HEK293 (cell line): ENCODE results near the gene PDCD4.

ENCODE experiments used
- CTCF ChIA-PET: fragments of 350-600 bp; formaldehyde crosslinking; extraction: SDS; loops from one replicate; lab custom pipeline; 2021; ENCODE audit warnings: antibody characterized with exemption; lab: Yijun Ruan, JAX
- POLR2A ChIA-PET: fragments of 300-600 bp; formaldehyde crosslinking; extraction: SDS; loops from one replicate; lab custom pipeline; 2020; ENCODE audit warnings: antibody characterized with exemption, inconsistent platforms; lab: Yijun Ruan, JAX
- H3K27ac ChIP-seq: fragments of 200-500 bp; sonication (Bioruptor generic); 2 replicates; pipeline ENCODE4 v1.5.1; 2014; ENCODE audit warnings: low read depth, low read length, control low read depth, inconsistent platforms; ENCODE audit errors: extremely low read depth
- H3K36me3 ChIP-seq, 2 experiments: fragments of 200-500 bp in 1 of 2; sonication (Bioruptor generic) in 1 of 2; 1 replicate in 1 of 2; 2 replicates in 1 of 2; pipeline ENCODE4 v1.5.1; 2014 to 2017; ENCODE audit warnings: inconsistent platforms in 2 of 2, low read length in 2 of 2; ENCODE audit not compliant: control insufficient read depth in 2 of 2, insufficient read depth in 1 of 2
- H3K4me1 ChIP-seq: fragments of 200-500 bp; sonication (Bioruptor generic); 2 replicates; pipeline ENCODE4 v1.5.1; 2014; ENCODE audit warnings: mild to moderate bottlenecking, low read length, inconsistent platforms; ENCODE audit not compliant: control insufficient read depth, insufficient read depth
- H3K4me3 ChIP-seq: 2 replicates; pipeline ENCODE4 v1.5.1; 2011; ENCODE audit warnings: low read depth, mild to moderate bottlenecking, control low read depth, low read length, moderate library complexity
- H3K9me3 ChIP-seq: fragments of 200-500 bp; sonication (Bioruptor generic); 2 replicates; pipeline ENCODE4 v1.5.1; 2014; ENCODE audit warnings: low read depth, low read length, inconsistent platforms; ENCODE audit not compliant: control insufficient read depth, insufficient read depth
- ATF2 ChIP-seq: fragments of 450-650 bp; formaldehyde crosslinking; IDR thresholded peaks from 2 replicates; pipeline ENCODE4 v1.5.1; 2016; ENCODE audit warnings: missing biosample characterization, missing genetic modification characterization, low read depth
- BCL11A ChIP-seq: fragments of 450-650 bp; formaldehyde crosslinking; IDR thresholded peaks from 2 replicates; pipeline ENCODE4 v1.5.1; 2016; ENCODE audit warnings: low read depth, missing biosample characterization, missing genetic modification characterization
- ELK4 ChIP-seq: IDR thresholded peaks from 2 replicates; pipeline ENCODE4 v1.6.1; 2011; ENCODE audit warnings: mild to moderate bottlenecking, low read depth, low read length, borderline replicate concordance
- KLF16 ChIP-seq: fragments of 450-650 bp; formaldehyde crosslinking; IDR thresholded peaks from 2 replicates; pipeline ENCODE4 v1.5.1; 2017; ENCODE audit warnings: missing biosample characterization, missing genetic modification characterization
- REPIN1 ChIP-seq: fragments of 450-650 bp; formaldehyde crosslinking; IDR thresholded peaks from 2 replicates; pipeline ENCODE4 v1.5.1; 2017; ENCODE audit warnings: missing biosample characterization, missing genetic modification characterization, low read depth
- SETDB1 ChIP-seq: IDR thresholded peaks from one replicate; pipeline ENCODE4 v1.6.1; 2017; ENCODE audit warnings: mild to moderate bottlenecking, low read length, moderate library complexity, mixed read lengths; ENCODE audit not compliant: insufficient read length
- SP2 ChIP-seq: fragments of 450-650 bp; formaldehyde crosslinking; IDR thresholded peaks from 2 replicates; pipeline ENCODE4 v1.5.1; 2016; ENCODE audit warnings: missing biosample characterization, missing genetic modification characterization
- YY2 ChIP-seq: fragments of 450-650 bp; formaldehyde crosslinking; IDR thresholded peaks from 2 replicates; pipeline ENCODE4 v1.5.1; 2016; ENCODE audit warnings: missing biosample characterization, missing genetic modification characterization
- ZBTB17 ChIP-seq: fragments of 450-650 bp; formaldehyde crosslinking; IDR thresholded peaks from 2 replicates; pipeline ENCODE4 v1.5.1; 2016; ENCODE audit warnings: missing biosample characterization, missing genetic modification characterization
- ZBTB44 ChIP-seq: fragments of 450-650 bp; IDR thresholded peaks from 2 replicates; pipeline ENCODE4 v1.5.1; 2018; ENCODE audit warnings: missing biosample characterization, mild to moderate bottlenecking, missing genetic modification characterization
- ZFP69B ChIP-seq: fragments of 450-650 bp; formaldehyde crosslinking; IDR thresholded peaks from 2 replicates; pipeline ENCODE4 v1.5.1; 2016; ENCODE audit warnings: missing biosample characterization, missing genetic modification characterization
- ZNF112 ChIP-seq: fragments of 450-650 bp; formaldehyde crosslinking; IDR thresholded peaks from 2 replicates; pipeline ENCODE4 v1.5.0; 2017; ENCODE audit warnings: missing biosample characterization, missing genetic modification characterization
- ZNF114 ChIP-seq: fragments of 450-650 bp; formaldehyde crosslinking; IDR thresholded peaks from 2 replicates; pipeline ENCODE4 v1.5.0; 2017; ENCODE audit warnings: missing biosample characterization, missing genetic modification characterization
- ZNF157 ChIP-seq: fragments of 450-650 bp; formaldehyde crosslinking; IDR thresholded peaks from 2 replicates; pipeline ENCODE4 v1.5.1; 2016; ENCODE audit warnings: missing biosample characterization, missing genetic modification characterization
- ZNF214 ChIP-seq: fragments of 450-650 bp; formaldehyde crosslinking; IDR thresholded peaks from 2 replicates; pipeline ENCODE4 v1.5.1; 2017; ENCODE audit warnings: missing biosample characterization, mild to moderate bottlenecking, missing genetic modification characterization, borderline replicate concordance
- ZNF223 ChIP-seq: fragments of 450-650 bp; formaldehyde crosslinking; IDR thresholded peaks from 2 replicates; pipeline ENCODE4 v1.5.1; 2016; ENCODE audit warnings: missing biosample characterization, missing genetic modification characterization
- ZNF248 ChIP-seq: fragments of 450-650 bp; formaldehyde crosslinking; IDR thresholded peaks from 2 replicates; pipeline ENCODE4 v1.5.1; 2017; ENCODE audit warnings: missing biosample characterization, missing genetic modification characterization
- ZNF26 ChIP-seq: fragments of 450-650 bp; formaldehyde crosslinking; IDR thresholded peaks from 2 replicates; pipeline ENCODE4 v1.5.1; 2016; ENCODE audit warnings: missing biosample characterization, missing genetic modification characterization
- ZNF274 ChIP-seq, 2 experiments: fragments of 200-500 bp in 1 of 2; fragments of 450-650 bp in 1 of 2; sonication (Bioruptor generic) in 1 of 2; formaldehyde crosslinking in 1 of 2; IDR thresholded peaks; 2 replicates each; pipeline versions ENCODE4 v1.5.1 to v1.6.1; 2014 to 2016; ENCODE audit warnings: borderline replicate concordance in 1 of 2, inconsistent platforms in 1 of 2, low read length in 1 of 2, missing biosample characterization in 1 of 2, missing genetic modification characterization in 1 of 2
- ZNF302 ChIP-seq: fragments of 450-650 bp; formaldehyde crosslinking; IDR thresholded peaks from 2 replicates; pipeline ENCODE4 v1.5.1; 2016; ENCODE audit warnings: missing biosample characterization, missing genetic modification characterization, low read depth
- ZNF350 ChIP-seq: fragments of 450-650 bp; formaldehyde crosslinking; IDR thresholded peaks from 2 replicates; pipeline ENCODE4 v1.5.0; 2017; ENCODE audit warnings: missing biosample characterization, mild to moderate bottlenecking, missing genetic modification characterization
- ZNF391 ChIP-seq: fragments of 450-650 bp; formaldehyde crosslinking; IDR thresholded peaks from 2 replicates; pipeline ENCODE4 v1.5.1; 2016; ENCODE audit warnings: low read depth, missing biosample characterization, missing genetic modification characterization, borderline replicate concordance
- ZNF416 ChIP-seq: fragments of 450-650 bp; formaldehyde crosslinking; IDR thresholded peaks from 2 replicates; pipeline ENCODE4 v1.5.1; 2016; ENCODE audit warnings: missing biosample characterization, missing genetic modification characterization
- ZNF433 ChIP-seq: fragments of 450-650 bp; formaldehyde crosslinking; IDR thresholded peaks from 2 replicates; pipeline ENCODE4 v1.5.1; 2016; ENCODE audit warnings: missing biosample characterization, missing genetic modification characterization, low read depth
- ZNF544 ChIP-seq: fragments of 450-650 bp; formaldehyde crosslinking; IDR thresholded peaks from 2 replicates; pipeline ENCODE4 v1.5.0; 2017; ENCODE audit warnings: missing biosample characterization, missing genetic modification characterization
- ZNF571 ChIP-seq: fragments of 450-650 bp; formaldehyde crosslinking; IDR thresholded peaks from 2 replicates; pipeline ENCODE4 v1.5.0; 2017; ENCODE audit warnings: missing biosample characterization, missing genetic modification characterization
- ZNF623 ChIP-seq: fragments of 450-650 bp; formaldehyde crosslinking; IDR thresholded peaks from 2 replicates; pipeline ENCODE4 v1.5.1; 2016; ENCODE audit warnings: missing biosample characterization, missing genetic modification characterization
- ZNF664 ChIP-seq: fragments of 450-650 bp; formaldehyde crosslinking; IDR thresholded peaks from 2 replicates; pipeline ENCODE4 v1.5.1; 2016; ENCODE audit warnings: missing biosample characterization, missing genetic modification characterization
- ZNF701 ChIP-seq: fragments of 450-650 bp; formaldehyde crosslinking; IDR thresholded peaks from 2 replicates; pipeline ENCODE4 v1.5.1; 2016; ENCODE audit warnings: missing biosample characterization, missing genetic modification characterization
- ZNF747 ChIP-seq: fragments of 450-650 bp; formaldehyde crosslinking; IDR thresholded peaks from 2 replicates; pipeline ENCODE4 v1.5.1; 2016; ENCODE audit warnings: missing biosample characterization, missing genetic modification characterization
- ZNF768 ChIP-seq: fragments of 450-650 bp; formaldehyde crosslinking; IDR thresholded peaks from 2 replicates; pipeline ENCODE4 v1.5.1; 2018; ENCODE audit warnings: missing biosample characterization, mild to moderate bottlenecking, missing genetic modification characterization
- ZNF776 ChIP-seq: fragments of 450-650 bp; formaldehyde crosslinking; IDR thresholded peaks from 2 replicates; pipeline ENCODE4 v1.5.0; 2017; ENCODE audit warnings: missing biosample characterization, missing genetic modification characterization, borderline replicate concordance
- ZNF785 ChIP-seq: fragments of 450-650 bp; formaldehyde crosslinking; IDR thresholded peaks from 2 replicates; pipeline ENCODE4 v1.5.1; 2016; ENCODE audit warnings: missing biosample characterization, missing genetic modification characterization
- ZNF830 ChIP-seq: fragments of 450-650 bp; IDR thresholded peaks from 2 replicates; pipeline ENCODE4 v1.5.0; 2018; ENCODE audit warnings: missing biosample characterization, missing genetic modification characterization, low read depth, mild to moderate bottlenecking, moderate library complexity

The PDCD4 gene

GRCh38 chr10:110918643-110919348 is 47.1 kb downstream of the PDCD4 start, which contains the start of gene BBIP1:
Gene BBIP1 (minus strand): TSS chr10:110919180. CDS start chr10:110918157, 1,023 bp downstream.
- Histone ChIP-seq H3K4me1 (peaks cover 29% of the 10 kb centered on the region), H3K27ac (peak within 1 kb of the TSS; percentile 88), H3K4me3 (peak within 1 kb of the TSS; percentile 96), H3K9me3 (no peaks in the 10 kb centered on the region), H3K36me3 (no peaks in the 10 kb centered on the region)
- ChIA-PET CTCF (interaction anchor here (0.6 to 1.4 kb wide), 2 partner anchors 10 to 115 kb away, joined by 3 to 5 read pairs; no protein-coding TSS in a partner anchor), POLR2A (interaction anchor here (0.6 to 2.9 kb wide), 18 partner anchors 9 to 303 kb away, joined by 3 to 15 read pairs (median 5); partner anchors contain the start of gene PDCD4)
- TF ChIP-seq ZNF701 (tag by site-specific recombination) (no peak), ZNF664 (tag by site-specific recombination) (no peak), ELK4 (peak; percentile 61; the same call in 1 of the 2 replicates), KLF16 (tag by site-specific recombination) (peak; percentile 70; the same call in 1 of the 2 replicates), ZNF302 (tag by site-specific recombination) (no peak), ZNF223 (tag by site-specific recombination) (no peak), ZNF214 (no peak), ZNF114 (tag by site-specific recombination) (no peak), BCL11A (tag by site-specific recombination) (peak; percentile 93), ZFP69B (peak; percentile 26; the same call in 1 of the 2 replicates), ZNF26 (no peak), ZNF830 (tag by site-specific recombination) (no peak), ZNF747 (tag by site-specific recombination) (no peak), SP2 (peak; percentile 95), ZNF785 (tag by site-specific recombination) (no peak), ZNF350 (tag by site-specific recombination) (no peak), ZNF391 (tag by site-specific recombination) (no peak), ZNF571 (no peak), ZNF776 (tag by site-specific recombination) (no peak), ZNF768 (no peak), ZNF623 (tag by site-specific recombination) (no peak), SETDB1 (no peak), ZNF157 (tag by site-specific recombination) (no peak), ZNF274 (IDR thresholded peaks at IDR 0.05; ENCODE audit: low read length) (no peak), ZNF274 (tag by site-specific recombination; IDR thresholded peaks at IDR 0.05; ENCODE audit: borderline replicate concordance) (no peak), ZNF248 (no peak), ATF2 (peak; percentile 89), YY2 (peak; percentile 86), ZNF112 (no peak), ZBTB44 (tag by site-specific recombination) (peak; percentile 8; the same call in 1 of the 2 replicates), ZNF544 (tag by site-specific recombination) (no peak), REPIN1 (tag by site-specific recombination) (no peak), ZNF433 (no peak), ZNF416 (no peak), ZBTB17 (tag by site-specific recombination) (peak; percentile 96)
